ENCODE data around the gene ERG28.

DNA sequence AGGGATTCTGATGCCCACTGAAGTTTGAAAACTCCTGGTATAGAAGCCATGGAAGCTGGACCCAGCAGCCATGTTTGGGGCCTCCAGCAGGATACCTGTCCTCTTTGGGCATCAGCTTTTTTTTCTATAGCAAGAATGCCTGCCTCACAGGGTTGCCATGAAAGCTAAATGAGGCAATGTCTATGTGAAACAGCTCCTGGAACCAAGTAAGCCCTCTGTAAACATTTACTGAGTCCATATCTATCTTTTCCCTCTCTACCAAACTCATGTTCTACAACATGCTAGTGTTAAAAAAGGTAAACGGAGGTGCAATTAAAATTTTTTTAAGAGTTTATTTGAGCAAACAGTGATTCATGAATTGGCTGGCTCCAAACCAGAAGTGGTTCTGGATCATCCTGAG lies 53.6 kb downstream of the ERG28 start:
- no peak for TF ChIP-seq TCF4 (CRISPR knock-in tag; IDR thresholded peaks at IDR 0.05; ENCODE audit: borderline replicate concordance)
- TF ChIP-seq PPARA (CRISPR knock-in tag; IDR thresholded peaks at IDR 0.05; ENCODE audit: borderline replicate concordance): no peak
- TF ChIP-seq, protein P1, sequence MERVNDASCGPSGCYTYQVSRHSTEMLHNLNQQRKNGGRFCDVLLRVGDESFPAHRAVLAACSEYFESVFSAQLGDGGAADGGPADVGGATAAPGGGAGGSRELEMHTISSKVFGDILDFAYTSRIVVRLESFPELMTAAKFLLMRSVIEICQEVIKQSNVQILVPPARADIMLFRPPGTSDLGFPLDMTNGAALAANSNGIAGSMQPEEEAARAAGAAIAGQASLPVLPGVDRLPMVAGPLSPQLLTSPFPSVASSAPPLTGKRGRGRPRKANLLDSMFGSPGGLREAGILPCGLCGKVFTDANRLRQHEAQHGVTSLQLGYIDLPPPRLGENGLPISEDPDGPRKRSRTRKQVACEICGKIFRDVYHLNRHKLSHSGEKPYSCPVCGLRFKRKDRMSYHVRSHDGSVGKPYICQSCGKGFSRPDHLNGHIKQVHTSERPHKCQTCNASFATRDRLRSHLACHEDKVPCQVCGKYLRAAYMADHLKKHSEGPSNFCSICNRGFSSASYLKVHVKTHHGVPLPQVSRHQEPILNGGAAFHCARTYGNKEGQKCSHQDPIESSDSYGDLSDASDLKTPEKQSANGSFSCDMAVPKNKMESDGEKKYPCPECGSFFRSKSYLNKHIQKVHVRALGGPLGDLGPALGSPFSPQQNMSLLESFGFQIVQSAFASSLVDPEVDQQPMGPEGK (CRISPR knock-in tag; IDR thresholded peaks at IDR 0.05; ENCODE audit: borderline replicate concordance): no peak
- no peak for TF ChIP-seq BACH2 (CRISPR knock-in tag; IDR thresholded peaks at IDR 0.05; ENCODE audit: borderline replicate concordance)
- TF ChIP-seq ZNF565 (CRISPR knock-in tag; conservative IDR thresholded peaks at IDR 0.05; ENCODE audit: low read depth): no peak
- TF ChIP-seq, protein P2, sequence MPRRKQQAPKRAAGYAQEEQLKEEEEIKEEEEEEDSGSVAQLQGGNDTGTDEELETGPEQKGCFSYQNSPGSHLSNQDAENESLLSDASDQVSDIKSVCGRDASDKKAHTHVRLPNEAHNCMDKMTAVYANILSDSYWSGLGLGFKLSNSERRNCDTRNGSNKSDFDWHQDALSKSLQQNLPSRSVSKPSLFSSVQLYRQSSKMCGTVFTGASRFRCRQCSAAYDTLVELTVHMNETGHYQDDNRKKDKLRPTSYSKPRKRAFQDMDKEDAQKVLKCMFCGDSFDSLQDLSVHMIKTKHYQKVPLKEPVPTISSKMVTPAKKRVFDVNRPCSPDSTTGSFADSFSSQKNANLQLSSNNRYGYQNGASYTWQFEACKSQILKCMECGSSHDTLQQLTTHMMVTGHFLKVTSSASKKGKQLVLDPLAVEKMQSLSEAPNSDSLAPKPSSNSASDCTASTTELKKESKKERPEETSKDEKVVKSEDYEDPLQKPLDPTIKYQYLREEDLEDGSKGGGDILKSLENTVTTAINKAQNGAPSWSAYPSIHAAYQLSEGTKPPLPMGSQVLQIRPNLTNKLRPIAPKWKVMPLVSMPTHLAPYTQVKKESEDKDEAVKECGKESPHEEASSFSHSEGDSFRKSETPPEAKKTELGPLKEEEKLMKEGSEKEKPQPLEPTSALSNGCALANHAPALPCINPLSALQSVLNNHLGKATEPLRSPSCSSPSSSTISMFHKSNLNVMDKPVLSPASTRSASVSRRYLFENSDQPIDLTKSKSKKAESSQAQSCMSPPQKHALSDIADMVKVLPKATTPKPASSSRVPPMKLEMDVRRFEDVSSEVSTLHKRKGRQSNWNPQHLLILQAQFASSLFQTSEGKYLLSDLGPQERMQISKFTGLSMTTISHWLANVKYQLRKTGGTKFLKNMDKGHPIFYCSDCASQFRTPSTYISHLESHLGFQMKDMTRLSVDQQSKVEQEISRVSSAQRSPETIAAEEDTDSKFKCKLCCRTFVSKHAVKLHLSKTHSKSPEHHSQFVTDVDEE (CRISPR knock-in tag; IDR thresholded peaks at IDR 0.05): no peak
- TF ChIP-seq TOX (CRISPR knock-in tag; IDR thresholded peaks at IDR 0.05; ENCODE audit: borderline replicate concordance): no peak
- no peak for TF ChIP-seq ESRRG (CRISPR knock-in tag; IDR thresholded peaks at IDR 0.05)
- no peak for TF ChIP-seq OSR1 (CRISPR knock-in tag; IDR thresholded peaks at IDR 0.05)
- TF ChIP-seq ISL1 (CRISPR knock-in tag; IDR thresholded peaks at IDR 0.05): no peak
- TF ChIP-seq RARB (CRISPR knock-in tag; IDR thresholded peaks at IDR 0.05): no peak
- no peak for TF ChIP-seq CSDC2 (CRISPR knock-in tag; IDR thresholded peaks at IDR 0.05)

Measured in SK-N-SH treated with all-trans-retinoic acid at 6 μM for 48 hours (cell line).